OCI-LY7 (cell line): ENCODE data around the gene EGFL8. TPM values are rescaled to one million over a fixed set of nuclear protein-coding genes. Genes with fewer than 3 reads are reported as not detected.

Experiments used
- BruUV-seq: library from RNA; stranded (reverse); fragments of 400-500 nt; replicated peaks from 2 replicates; lab custom pipeline; 2021; lab: Mats Ljungman, UMichigan
- CTCF ChIA-PET: fragments of 300-600 bp; sonication (Branson Sonifier 250); formaldehyde crosslinking; loops from one replicate; lab custom pipeline; 2022; ENCODE audit warnings: antibody characterized with exemption; ENCODE audit not compliant: unreplicated experiment; lab: Charles Lee
- POLR2A ChIA-PET: fragments of 300-600 bp; sonication (Branson Sonifier 250); formaldehyde crosslinking; loops from one replicate; lab custom pipeline; 2022; ENCODE audit warnings: antibody characterized with exemption; lab: Charles Lee
- DNase-seq: peaks from one replicate; pipeline ENCODE4 v3.0.0-alpha.2; 2015; ENCODE audit warnings: low spot score
- H2AFZ ChIP-seq: fragments of 200-600 bp; sonication (generic), shearing (Covaris generic); 2 replicates; pipeline ENCODE4 v1.6.1; 2014; ENCODE audit warnings: mild to moderate bottlenecking, antibody characterized with exemption, low read length, moderate library complexity
- H3K27ac ChIP-seq: fragments of 200-600 bp; sonication (generic); 2 replicates; pipeline ENCODE4 v1.5.1; 2014; ENCODE audit warnings: mixed run types, low read depth, mild to moderate bottlenecking, moderate library complexity, low read length, inconsistent platforms; ENCODE audit not compliant: poor library complexity, severe bottlenecking
- H3K36me3 ChIP-seq: fragments of 200-600 bp; sonication (generic); 2 replicates; pipeline ENCODE4 v1.6.1; 2014; ENCODE audit warnings: mild to moderate bottlenecking, antibody characterized with exemption, low read length, moderate library complexity, mixed read lengths; ENCODE audit not compliant: insufficient read depth
- H3K4me1 ChIP-seq: fragments of 200-600 bp; sonication (generic); 2 replicates; pipeline ENCODE4 v1.5.1; 2014; ENCODE audit warnings: mild to moderate bottlenecking, low read length; ENCODE audit not compliant: insufficient read depth, poor library complexity, severe bottlenecking
- H3K4me2 ChIP-seq: fragments of 200-600 bp; sonication (generic); 2 replicates; pipeline ENCODE4 v1.6.1; 2014; ENCODE audit warnings: mild to moderate bottlenecking, low read length
- H3K4me3 ChIP-seq: fragments of 200-600 bp; sonication (generic); 2 replicates; pipeline ENCODE4 v1.5.1; 2014; ENCODE audit warnings: mild to moderate bottlenecking, low read depth, low read length; ENCODE audit not compliant: poor library complexity, severe bottlenecking
- H3K79me2 ChIP-seq: fragments of 200-600 bp; sonication (generic); 2 replicates; pipeline ENCODE4 v1.6.1; 2016; ENCODE audit warnings: low read depth, mild to moderate bottlenecking, low read length, moderate library complexity, mixed read lengths; ENCODE audit not compliant: insufficient read depth
- H3K9me2 ChIP-seq: fragments of 200-600 bp; sonication (generic); 2 replicates; pipeline ENCODE4 v1.6.1; 2016; ENCODE audit warnings: mild to moderate bottlenecking, low read length, mixed read lengths; ENCODE audit not compliant: insufficient read depth
- H3K9me3 ChIP-seq: fragments of 200-600 bp; sonication (generic); 2 replicates; pipeline ENCODE4 v1.6.1; 2014; ENCODE audit warnings: mild to moderate bottlenecking, mixed run types, low read length, mixed read lengths
- H4K20me1 ChIP-seq: fragments of 200-600 bp; sonication (generic); 2 replicates; pipeline ENCODE4 v1.6.1; 2014; ENCODE audit warnings: mild to moderate bottlenecking, antibody characterized with exemption, low read length, moderate library complexity, mixed read lengths; ENCODE audit not compliant: insufficient read depth
- CTCF ChIP-seq: fragments of 200-600 bp; sonication (generic); conservative IDR thresholded peaks from 2 replicates; pipeline ENCODE4 v1.5.1; 2014; ENCODE audit warnings: mild to moderate bottlenecking, antibody characterized with exemption, low read length, moderate library complexity, mixed read lengths
- EZH2phosphoT487 ChIP-seq: fragments of 200-600 bp; sonication (generic); IDR thresholded peaks from 2 replicates; pipeline ENCODE4 v1.6.1; 2018; ENCODE audit warnings: low read depth, borderline replicate concordance, mild to moderate bottlenecking, mixed run types, antibody characterized with exemption, low read length, moderate library complexity, mixed read lengths
- intact Hi-C: fragments of 100-400 bp; cut with micrococcal nuclease; formaldehyde crosslinking; loops from one replicate; pipeline ENCODE4 v1.10.0; 2022; ENCODE audit not compliant: unreplicated experiment
- total RNA-seq, 2 experiments: library from RNA; depleted of rRNA in 1 of 2; stranded (reverse); fragments of >200 nt in 1 of 2; shearing (Covaris generic) in 1 of 2; gene quantifications; 2 replicates each; pipeline ENCODE4 v1.2.3, GENCODE V29; 2014 to 2022

Gene EGFL8
- total RNA-seq, 2 experiments from 2014 or later = 7.4 to 21.6 TPM

GRCh38 chr6:32146287-32146686, 18.1 kb upstream of the EGFL8 start:
- Histone ChIP-seq H3K4me2 (no peak overlapping the region), H3K9me2 (no peaks in the 10 kb centered on the region), H3K79me2 (no peaks in the 10 kb centered on the region), H3K36me3 (no peaks in the 10 kb centered on the region), H2AFZ (no peak overlapping the region), H3K27ac (no peak overlapping the region), H3K4me1 (no peaks in the 10 kb centered on the region), H3K9me3 (no peaks in the 10 kb centered on the region), H4K20me1 (no peaks in the 10 kb centered on the region), H3K4me3 (no peak overlapping the region)
- TF ChIP-seq CTCF = no peak
- TF ChIP-seq EZH2phosphoT487 = no peak
- POLR2A ChIA-PET = no interaction called here
- CTCF ChIA-PET = no interaction called here
- no TSS peak for BruUV-seq
- intact Hi-C loops = no loop called here
- DNase-seq = no peak

- Histone ChIP-seq H3K4me1 (no peaks in the 10 kb centered on the region), H3K9me3 (no peaks in the 10 kb centered on the region), H3K79me2 (no peaks in the 10 kb centered on the region), H3K36me3 (no peaks in the 10 kb centered on the region), H3K9me2 (no peaks in the 10 kb centered on the region), H3K4me3 (no peak overlapping the region), H4K20me1 (no peaks in the 10 kb centered on the region), H3K4me2 (no peak overlapping the region), H3K27ac (no peak overlapping the region), H2AFZ (no peak overlapping the region)
- ChIA-PET POLR2A (no interaction called here), CTCF (no interaction called here)
- intact Hi-C loops = no loop called here
- no peak for DNase-seq
- TF ChIP-seq CTCF (no peak), EZH2phosphoT487 (no peak)
- no TSS peak for BruUV-seq
These were observed 17.7 kb upstream of the EGFL8 start for GRCh38 chr6:32146687-32147086.

DNA sequence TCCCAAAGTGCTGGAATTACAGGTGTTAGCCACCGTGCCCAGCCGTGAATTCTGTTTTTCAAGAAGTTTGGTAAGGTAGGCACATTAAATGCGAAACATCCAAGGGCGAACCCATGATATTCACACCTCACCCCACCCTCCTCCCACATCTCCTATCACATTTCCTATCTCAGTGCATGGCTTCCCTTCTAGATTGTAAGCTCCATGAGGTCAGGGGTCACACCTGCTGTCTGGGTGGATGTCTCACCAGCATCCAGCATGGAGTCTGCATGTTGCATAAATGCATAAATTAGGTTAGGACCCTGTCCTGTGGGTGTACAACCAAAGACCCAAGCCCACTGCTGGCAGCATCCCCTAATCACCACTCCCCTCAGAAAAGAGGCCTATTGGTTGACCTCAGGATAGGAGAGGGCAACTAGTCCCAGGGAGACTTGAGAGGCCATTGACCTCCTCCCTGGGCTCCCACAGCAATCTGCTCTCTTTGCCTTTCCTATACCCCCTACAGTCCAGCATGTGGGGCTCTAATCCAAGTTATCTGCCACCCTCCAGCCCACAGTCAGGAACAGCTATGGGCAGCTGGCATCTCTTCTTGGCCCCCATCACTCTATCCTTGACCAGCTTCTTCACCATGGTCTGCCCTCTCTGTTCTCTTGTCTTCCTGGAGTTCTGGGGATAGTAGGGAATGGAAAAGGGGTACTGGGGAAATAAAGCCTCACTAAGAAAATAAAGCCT, 16.8 kb upstream of the EGFL8 start:
- no peaks in the 10 kb centered on the region for H3K9me3 ChIP-seq
- H3K27ac ChIP-seq = no peak overlapping the region
- H3K4me1 ChIP-seq = peaks cover under 1% of the 10 kb centered on the region
- H3K4me3 ChIP-seq = no peak overlapping the region
- no peaks in the 10 kb centered on the region for H3K79me2 ChIP-seq
- TF ChIP-seq CTCF (no peak), EZH2phosphoT487 (no peak)
- BruUV-seq = no TSS peak
- H4K20me1 ChIP-seq = no peaks in the 10 kb centered on the region
- no peak overlapping the region for H3K4me2 ChIP-seq
- intact Hi-C loops = no loop called here
- no peak overlapping the region for H2AFZ ChIP-seq
- H3K36me3 ChIP-seq = no peaks in the 10 kb centered on the region
- ChIA-PET POLR2A (interaction anchor here (0.5 kb wide), 1 partner anchor 13 kb away, joined by 3 read pairs; no protein-coding TSS in a partner anchor), CTCF (no interaction called here)
- DNase-seq = no peak
- no peaks in the 10 kb centered on the region for H3K9me2 ChIP-seq
